ENCODE data around the gene VPS13A.
A peak's percentile ranks its signal among the peaks of the same experiment; 100 is the strongest.
"Not testable (repeated sequence)": the region's sequence is repeated elsewhere in the genome, so short reads cannot be mapped to it uniquely, and the experiment has no call there.

VPS13A gene

DNA sequence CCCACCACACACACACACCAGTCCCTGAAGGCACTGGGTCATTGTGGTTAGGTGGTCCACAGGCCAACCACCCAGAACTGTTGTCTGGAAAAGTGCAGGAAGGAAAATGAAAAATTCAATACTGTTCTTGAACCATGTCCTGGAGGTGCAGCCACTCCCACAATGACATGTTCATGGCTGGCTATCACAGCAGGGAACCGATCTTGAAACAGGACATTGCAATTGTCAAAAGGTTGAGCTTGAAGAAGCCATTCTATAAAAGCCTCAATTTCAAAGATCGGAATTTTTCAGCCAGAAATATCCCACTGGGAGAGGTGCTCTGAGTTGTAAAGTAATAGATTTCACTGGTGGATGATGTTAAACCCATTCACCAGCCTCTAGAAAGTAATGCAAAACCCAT, 252.6 kb downstream of the VPS13A start:
- FAIRE-seq: no peak

DNA sequence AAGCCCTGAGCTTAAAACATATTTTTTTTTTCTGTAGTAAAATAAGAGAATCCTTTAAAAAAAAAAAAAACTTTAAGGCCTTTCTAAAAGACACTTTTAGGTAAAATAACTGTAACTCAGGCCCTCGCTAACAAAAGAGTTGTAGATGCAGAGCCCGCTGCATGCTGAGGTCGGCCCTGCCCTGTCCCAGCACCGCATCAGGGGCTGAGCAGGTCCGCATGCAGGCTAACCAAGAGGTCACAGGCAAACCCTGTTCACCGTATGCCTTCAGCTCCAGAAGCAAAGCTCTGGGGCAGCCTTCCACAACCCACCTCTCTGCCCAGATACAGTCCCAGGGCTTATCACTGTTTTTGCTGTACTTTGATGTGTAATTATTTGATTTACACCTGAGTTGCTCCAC, 254.7 kb downstream of the VPS13A start:
- FAIRE-seq: no peak

DNA sequence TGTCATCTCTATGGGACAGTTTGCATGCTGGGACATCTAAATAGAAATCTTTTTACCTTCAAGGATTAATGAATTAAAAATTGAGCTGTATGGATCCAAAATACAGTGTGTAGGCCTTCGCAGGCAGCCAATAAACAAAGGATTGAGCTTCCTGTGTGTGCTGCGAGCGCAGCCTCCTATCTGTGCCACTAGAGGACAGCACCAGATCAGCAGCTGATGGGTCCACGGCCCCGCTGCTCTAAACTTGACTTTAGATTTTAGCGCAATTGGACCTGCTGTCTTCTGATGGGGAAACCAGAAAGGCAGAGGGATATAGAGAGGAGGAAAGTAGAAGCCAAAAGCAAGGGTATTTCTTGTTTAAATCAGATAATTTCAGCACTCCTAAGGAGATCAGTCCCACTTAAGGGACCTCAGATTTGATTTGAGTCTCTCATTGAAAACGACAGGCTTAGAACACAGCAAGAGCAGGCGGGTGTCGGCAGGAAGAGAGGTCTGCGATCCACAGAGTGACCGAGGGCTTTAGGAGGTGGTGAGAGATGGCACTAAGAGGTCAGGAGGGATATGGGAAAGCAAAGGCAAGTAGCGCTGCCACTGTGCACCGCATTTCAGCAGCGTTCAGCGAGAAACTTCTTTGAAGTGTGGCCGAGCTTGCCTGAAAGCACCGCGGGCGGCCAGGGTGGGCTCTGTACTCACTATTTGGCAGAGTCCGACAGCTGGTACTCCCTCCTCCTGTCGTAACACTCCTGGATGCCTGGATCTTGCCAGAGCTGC, 256.5 kb downstream of the VPS13A start:
- FAIRE-seq: no peak

DNA sequence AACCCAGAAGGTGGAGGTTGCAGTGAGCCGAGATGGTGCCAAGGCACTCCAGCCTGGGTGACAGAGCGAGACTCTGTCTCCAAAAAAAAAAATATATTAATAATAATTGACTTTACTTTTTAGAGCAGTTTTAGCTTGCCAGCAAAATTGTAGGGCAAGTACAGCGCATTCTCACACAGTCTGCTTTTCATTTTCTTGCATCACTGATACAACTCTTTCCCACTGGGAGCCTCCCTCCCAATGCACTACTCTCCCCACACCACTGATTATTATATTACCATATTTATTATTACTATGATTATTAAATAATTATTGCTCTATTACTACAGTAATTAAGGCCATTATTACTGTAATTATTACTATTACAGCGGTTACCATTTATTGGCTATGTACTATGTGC, 257.9 kb downstream of the VPS13A start:
- no peak for FAIRE-seq

DNA sequence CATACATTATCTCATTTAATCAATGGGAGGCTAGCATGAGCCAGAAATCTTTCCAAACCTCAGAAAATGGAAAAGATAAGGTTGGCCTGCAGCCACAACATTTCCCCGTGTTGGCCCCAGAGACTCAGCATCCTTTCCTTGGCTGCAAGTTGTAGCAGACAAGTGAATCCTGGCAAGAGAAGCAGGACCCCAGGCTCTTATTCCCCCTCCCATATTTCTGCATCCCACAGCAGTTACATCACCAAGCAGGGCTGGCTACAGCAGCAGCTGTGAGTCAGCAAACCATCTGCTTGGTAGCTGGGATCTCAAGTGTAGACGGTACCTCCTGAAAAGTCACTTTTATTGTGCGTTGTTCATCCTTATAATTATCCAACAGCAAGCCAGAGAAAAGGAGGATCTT, 258.4 kb downstream of the VPS13A start:
- FAIRE-seq: no peak

DNA sequence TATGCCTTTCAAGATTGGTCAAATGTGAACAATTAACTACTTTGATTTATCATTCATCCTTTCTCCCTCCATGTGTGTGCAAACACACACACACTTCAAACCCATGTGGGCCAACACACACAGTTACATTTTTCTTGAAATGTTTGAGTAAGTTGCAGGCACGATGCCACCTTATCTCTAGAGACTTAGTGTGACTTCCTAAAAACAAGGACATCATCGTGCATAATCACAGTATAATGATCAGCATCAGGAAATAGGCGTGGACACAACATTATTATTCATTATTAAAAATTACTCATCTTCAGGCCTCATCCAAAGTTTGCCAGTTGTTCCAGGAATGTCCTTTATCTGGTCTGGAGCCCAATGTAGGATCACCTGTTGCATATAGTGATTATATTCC, 261.3 kb downstream of the VPS13A start:
- FAIRE-seq: no peak

DNA sequence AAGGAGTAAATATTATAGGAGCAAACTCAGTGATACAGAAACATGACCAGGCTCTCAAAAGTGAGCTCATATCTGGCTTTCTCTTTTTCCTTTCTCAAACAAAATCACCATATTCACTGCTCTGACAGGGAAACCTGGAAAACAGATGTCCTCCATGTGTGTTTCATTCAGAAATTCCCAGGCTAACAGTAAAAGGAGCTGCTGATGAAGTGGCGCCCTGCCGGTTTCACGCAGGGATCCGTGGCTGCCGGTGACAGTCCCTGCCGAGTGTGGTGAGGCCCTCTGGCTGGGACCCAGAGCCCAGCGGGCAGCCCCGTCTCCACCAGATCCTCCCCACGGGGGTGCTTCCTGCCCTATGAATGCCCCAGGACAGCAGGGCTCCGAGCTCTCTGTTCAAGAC, 262.7 kb downstream of the VPS13A start:
- no peak for FAIRE-seq

DNA sequence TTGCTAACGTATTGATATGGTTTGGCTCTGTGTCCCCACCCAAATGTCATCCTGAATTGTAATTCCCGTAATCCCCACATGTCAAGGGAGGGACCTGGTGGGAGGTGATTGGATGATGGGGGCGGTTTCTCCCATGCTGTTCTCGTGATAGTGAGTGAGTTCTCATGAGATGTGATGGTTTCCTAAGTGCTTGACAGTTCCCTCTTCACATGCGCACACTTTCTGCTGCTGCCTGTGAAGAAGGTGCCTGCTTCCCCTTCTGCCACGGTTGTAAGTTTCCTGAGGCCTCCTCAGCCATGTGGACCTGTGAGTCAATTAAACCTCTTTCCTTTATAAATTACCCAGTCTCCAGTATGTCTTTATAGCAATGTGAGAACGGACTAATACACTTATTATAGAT, 263.8 kb downstream of the VPS13A start:
- not testable (repeated sequence) for FAIRE-seq

DNA sequence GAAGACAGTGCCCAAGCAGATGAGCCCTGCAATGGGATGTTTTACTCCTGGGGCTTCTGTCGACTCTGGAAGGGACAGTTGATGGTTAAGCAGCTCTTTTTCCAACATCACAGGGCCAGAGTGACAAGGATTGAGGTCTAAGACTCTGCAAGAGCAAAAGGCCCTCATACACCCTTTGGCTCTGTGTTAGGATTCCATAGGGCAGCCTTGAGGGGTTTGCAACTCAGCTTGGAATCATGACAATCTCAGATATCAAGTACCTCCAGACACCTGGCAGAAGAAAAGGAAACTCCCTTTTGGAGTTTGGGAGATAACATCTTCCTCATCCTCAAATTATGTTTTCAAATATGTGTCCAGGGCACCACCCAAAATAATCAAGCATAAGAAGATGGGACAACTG, 265.1 kb downstream of the VPS13A start:
- no peak for FAIRE-seq

DNA sequence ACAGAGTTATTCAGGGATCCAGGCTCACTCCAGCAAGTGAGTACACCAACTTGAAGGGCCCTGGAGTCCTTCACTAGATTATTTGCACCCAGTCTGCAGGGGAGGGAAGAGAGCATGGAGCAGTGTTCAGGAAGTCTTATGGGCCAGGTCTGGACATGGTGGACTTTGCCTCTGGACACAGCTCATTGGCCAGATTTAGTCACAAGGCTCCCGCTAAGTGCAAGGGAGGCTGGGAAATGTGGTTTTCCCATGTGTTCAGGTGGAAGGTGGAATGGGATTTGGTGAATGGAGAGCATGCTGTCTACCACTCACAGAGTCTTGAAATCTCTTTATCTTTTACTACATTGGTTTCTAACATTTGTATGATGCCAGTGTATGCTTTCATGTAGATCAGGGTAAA, 270.3 kb downstream of the VPS13A start:
- no peak for FAIRE-seq

DNA sequence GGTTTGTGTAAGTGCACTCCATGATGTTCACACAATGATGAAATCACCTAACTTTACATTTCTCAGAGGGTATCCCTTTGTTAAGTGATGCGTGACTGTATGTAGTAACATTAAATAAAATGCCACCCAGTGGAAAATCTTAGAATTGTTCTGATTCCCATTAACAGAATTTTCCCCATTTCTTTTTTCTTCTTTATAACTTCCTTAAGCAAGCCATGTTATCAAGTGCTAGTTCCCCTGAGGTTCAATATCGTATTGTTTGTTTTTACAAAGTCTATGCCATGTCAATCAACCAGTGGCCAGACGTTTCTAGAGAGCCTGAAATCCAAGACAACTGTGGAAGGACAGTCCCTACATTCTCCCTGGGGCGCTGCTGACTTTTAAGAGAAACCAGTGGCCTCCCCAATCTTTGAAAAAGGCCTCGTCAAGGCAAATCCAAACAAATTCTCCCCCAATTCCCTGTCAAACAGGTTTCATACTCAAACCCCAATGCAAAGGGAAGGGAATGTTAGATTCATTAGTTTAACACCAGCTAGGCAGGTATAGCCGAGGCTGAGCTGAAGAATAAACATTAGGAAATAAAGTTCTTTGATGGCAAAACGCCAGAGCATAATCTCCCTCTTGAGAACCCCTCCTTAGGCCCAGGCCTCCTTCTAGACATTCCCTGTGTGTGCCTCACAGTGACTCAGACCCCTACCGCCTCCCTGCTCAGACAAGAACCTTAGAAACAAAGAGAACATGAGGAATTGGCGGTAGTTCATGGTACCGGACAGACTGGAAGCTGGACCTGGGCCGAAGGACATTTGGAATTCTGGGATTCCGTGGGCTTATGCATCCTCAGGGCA, 272.1 kb downstream of the VPS13A start:
- no peak for FAIRE-seq

DNA sequence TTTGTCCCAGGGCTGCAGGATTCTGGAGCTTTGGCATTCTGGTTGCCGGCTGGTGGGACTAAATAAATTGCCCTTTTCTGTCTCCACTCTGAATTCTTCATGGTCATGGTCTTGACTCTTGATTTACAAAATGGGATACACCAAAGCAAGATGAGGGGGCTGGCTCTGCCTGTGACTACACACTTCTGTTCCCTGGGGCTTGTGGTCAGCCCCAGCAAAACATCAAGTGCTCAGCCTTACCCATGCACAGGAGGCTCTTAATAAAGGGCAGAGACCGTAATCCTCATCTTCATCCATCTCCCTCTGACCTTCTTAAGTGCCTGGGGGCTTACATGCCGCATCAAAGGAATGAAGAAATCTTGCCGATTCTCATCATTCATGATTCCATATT, 272.7 kb downstream of the VPS13A start:
- no peak for FAIRE-seq

DNA sequence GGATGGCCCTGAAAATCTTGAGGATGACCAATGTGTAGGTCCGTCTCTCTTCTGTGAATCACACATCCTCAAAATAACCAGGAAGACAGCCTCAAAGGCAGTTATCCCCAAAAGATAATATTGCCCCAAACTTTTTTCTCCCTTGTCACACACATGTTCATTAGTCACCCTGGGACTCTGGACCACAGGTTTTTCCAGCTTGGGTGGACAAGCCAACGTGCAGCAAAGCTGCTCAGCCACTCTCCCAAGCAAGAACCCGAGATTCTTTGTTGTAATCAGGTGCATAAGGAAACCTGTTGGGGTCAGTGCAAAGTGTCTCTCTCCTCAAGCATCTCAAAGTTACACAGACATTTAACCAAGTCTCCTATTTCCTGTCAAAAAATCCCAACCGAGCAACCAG, 274.2 kb downstream of the VPS13A start:
- FAIRE-seq: no peak

DNA sequence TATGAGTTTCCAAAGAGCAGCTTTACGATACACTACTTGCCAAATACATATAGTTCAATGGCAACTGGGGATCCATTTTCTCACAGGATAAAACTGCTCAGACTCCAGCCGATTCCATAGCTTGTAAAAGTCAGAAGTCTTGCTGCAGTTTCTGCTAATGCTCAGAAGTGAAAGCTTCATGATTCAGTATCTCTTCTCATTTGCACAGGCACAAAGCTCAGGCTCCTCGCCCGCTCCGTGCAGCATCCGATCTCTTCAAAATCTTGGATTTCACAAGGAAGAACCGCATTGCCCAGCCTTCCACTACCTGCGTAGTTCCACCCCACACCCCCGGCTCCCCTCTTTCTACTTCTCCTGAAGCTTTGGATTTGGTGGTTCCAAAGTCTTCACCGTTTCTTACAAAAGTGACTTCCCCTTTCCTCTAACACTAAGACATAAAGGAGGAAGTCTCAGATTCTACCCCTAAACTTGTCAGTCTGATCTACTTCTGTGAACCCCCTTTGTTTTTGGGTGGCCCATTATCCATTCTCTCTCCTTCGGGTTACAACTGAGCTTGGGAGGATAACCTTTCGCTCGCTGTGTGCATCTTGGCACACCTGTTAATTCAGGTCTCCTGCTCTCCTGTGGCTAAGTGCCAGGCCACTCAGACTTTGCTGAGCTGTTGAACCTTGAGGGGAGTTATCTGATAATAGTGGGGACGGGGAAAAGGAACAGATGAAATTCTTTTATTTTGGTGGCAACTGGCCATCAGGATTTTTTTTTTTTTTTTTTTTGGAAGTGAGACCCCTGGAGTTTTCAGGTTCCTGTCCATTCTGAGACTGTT, 276.7 kb downstream of the VPS13A start:
- FAIRE-seq: no peak

DNA sequence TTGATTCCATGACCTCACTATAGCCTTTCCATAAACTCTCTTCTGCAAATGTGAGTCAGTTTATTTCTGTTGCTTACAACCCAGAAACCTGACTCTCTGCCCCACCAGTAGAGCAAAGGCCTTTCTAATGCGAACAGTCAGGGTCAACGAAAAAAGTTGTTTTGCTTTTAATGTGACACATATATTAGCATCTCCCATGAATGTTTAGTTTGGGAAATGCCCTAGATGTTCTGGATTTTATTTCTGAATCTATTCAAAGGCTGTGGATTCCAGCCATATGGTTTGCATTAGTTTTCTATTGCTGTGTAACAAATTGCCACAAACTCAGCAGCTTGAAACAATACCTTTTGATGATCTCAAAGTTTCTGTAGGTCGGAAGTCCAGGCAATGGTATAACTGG, 277.3 kb downstream of the VPS13A start:
- FAIRE-seq: no peak

DNA sequence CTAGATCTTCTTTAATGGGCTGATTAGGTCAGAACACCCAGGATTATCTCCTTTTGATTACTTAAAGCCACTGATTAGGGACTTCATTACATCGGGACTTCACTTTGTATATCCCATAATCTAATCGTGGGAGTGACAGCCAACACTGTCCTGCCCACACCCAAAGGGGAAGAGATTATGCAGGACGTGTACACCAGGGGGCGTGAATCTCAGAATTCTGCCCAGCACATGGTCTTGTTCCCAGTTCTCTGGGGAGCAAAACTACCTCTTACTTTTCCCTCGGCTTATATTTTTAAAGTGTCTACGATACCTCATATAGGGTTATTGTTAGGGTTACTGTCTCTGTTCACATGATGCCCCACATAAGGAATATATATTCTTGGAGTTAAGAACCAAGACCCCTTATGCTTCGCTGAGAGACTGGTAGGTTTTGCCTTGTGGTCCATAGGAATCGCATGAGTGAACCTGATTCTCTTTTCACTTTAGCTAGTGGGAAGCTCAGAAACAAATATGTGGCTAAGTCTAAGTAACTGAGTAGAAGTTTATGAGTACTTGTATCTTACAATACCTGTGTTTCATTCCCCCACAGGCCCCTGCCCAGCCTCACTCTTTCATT, 278.1 kb downstream of the VPS13A start:
- no peak for FAIRE-seq

DNA sequence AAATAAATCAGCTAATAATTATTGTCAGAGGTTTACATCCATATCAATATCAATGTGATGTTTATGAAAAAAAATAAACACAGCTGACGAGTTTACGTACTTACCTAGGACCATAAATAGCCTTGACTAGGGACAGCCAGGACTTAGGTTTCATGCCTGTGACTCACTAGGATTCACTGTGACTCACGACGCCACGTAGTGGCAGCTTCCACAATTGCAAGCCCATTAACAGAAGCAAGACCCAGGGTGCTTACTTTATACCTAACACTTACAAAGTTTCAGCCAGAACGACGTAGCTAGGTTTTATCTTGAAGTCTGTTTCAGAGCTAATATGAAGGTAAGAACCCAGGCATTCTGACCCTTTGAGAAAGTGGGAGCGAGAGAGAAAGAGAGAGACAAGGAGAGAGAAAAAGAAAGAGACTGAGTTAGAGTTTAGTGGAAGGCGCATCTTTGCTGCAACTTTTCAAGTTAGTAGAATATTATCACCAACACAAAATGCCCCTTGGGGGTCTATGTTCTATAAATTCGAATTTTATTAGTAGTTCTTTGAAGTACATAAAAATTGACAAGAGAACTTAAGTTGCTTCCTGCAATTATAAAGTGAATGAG, 279.6 kb downstream of the VPS13A start:
- FAIRE-seq: peak; percentile 51

DNA sequence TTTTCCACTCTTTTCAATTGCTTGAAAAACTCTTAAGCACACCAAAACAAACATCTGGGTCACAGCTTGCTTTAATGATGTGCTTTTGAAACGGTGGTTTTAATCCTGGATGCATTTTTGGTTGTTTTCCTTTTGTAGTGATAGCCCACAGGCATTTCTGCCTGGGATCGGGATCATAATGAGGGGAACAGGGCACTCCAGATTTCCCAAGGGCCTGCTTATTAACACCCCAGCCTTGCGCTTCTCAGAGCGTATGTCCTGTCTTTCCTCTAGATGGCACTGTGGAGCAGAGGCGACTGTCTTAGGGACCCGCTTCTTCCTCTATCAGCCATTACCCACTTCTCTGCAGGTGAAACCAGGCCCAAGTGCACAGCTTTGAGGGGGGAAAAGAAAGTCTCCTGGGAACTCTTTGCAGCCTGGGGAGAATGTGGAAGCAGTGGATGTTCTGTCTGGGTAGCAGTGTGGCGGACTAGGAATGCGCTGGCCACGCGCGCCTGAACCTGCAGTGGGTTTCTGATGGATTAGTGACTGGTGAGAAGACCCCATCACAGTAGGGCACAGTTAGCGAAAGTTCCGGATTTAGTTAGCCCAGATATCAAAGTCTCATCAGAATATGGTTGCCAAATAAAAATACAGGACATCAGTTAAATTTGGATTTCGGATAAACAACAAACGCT, 280.7 kb downstream of the VPS13A start:
- FAIRE-seq: no peak

DNA sequence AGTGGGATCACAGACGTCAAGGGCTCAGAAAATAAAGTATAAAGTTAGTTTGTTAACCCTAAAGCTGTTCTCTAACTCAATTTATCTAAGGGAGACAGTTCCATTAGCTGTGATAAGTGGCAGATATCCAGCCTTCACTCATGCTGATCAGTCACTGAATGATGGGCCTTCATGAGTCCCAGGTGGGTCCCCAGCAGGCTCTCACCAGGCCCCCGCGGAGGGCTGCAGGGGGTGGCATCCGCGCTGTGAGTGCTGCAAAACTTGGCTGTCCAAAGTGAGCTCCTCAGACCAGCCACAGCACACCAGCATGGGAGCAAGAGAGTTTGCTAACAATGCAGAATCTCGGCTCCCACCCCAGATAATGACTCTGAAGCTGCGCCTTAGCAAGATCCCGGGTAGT, 283.6 kb downstream of the VPS13A start:
- FAIRE-seq: no peak

DNA sequence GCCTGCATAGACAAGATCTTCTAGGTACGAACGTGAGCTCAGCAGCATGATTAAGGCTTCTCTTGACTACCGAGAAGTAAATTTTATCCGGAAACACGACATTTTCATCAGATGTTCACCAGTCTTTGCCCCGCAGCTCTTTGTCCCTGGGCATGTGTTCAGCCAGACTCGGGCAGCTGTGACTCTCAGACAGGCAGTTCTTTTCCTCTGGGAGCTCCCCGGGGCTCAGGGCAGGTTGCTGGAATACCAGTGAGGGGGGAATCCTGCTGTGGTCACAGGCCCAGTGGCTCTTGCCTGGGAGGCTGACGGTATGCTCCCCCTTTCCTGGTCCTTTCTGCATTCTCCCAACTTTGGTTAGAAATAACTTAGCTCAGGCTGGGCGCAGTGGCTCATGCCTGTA, 284.7 kb downstream of the VPS13A start:
- FAIRE-seq: no peak

DNA sequence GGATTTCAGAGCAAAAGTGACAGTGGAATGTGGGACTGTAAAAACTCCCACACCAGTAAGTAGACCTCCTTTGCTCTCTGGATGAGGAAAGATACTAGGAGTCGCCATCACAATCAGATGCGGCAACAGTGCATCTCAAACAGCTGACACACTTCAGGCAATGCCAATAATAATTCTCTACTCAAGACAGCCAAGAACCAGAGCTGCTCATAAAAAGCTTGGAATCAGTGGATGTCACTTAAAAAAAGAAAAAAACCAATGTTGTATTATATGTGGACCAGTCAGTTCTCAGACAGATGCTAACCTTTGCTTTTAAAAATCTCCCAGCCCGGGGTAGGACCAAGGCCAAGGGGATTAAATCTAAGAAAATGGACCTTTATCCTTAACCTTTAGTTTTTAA, 285.8 kb downstream of the VPS13A start:
- FAIRE-seq: no peak

DNA sequence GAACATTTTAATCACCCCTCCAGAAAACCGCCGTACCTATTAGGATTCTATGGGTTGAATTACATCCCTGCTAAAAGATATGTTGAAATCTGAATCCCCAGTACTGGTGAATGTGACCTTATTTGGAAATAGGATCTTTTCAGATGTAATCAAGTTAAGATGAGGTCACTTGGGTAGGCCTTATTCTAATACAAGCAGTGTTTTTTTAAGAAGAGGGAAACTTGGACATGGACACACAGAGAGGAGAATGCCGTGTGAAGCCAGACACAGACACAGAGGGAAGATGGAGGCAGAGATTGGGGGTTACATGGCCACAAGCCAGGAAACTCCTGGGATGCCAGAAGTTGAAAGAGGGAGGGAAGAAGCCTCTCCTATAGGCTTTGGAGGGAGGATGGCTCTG, 287.3 kb downstream of the VPS13A start:
- no peak for FAIRE-seq
